Ovary (tissue), 9 donors: Measurements from ENCODE around the gene PGBD2. TPM values are rescaled to one million over a fixed set of nuclear protein-coding genes. Genes with fewer than 3 reads are reported as not detected.
"Not testable (repeated sequence)": the region's sequence is repeated elsewhere in the genome, so short reads cannot be mapped to it uniquely, and the experiment has no call there.

Experiments used
- DNase-seq, 5 donors: peaks; one replicate each; pipeline ENCODE4 v3.0.0-alpha.2; 2019 to 2020
- H3K27ac ChIP-seq, 2 donors: fragments of 200-600 bp; one replicate each; pipeline versions ENCODE4 v1.5.1 to v1.8.0; 2019 to 2022
- H3K27me3 ChIP-seq: fragments of 200-600 bp; one replicate; pipeline ENCODE4 v1.8.0; 2022
- H3K36me3 ChIP-seq: fragments of 200-600 bp; sonication (generic); one replicate; pipeline ENCODE4 v1.5.1; 2019
- H3K4me1 ChIP-seq: one replicate; pipeline ENCODE4 v1.8.1; 2013; ENCODE audit warnings: mild to moderate bottlenecking, moderate library complexity; ENCODE audit not compliant: insufficient read depth
- H3K4me3 ChIP-seq: fragments of 200-600 bp; sonication (generic); one replicate; pipeline ENCODE4 v1.5.1; 2017
- H3K9me3 ChIP-seq, 2 donors: fragments of 200-600 bp in 1 of 2; sonication (generic) in 1 of 2; one replicate each; pipeline versions ENCODE4 v1.5.1 to v1.8.1; 2013 to 2019; ENCODE audit warnings: mild to moderate bottlenecking in 1 of 2, moderate library complexity in 1 of 2
- EP300 ChIP-seq: sonication (generic); formaldehyde crosslinking; IDR thresholded peaks from one replicate; pipeline ENCODE4 v1.6.1; 2017; ENCODE audit warnings: antibody characterized with exemption
- POLR2A ChIP-seq: fragments of 450-650 bp; IDR thresholded peaks from one replicate; pipeline ENCODE4 v1.6.1; 2017; ENCODE audit warnings: antibody characterized with exemption, mild to moderate bottlenecking, moderate library complexity
- WGBS, 3 donors: extraction: QIAGEN DNeasy Blood & Tissue Kit in 1 of 3; methylation state at CpG; one replicate each; pipeline versions ENCODE4 v1.1.5 to v1.1.7; 2013 to 2017; 5-methylcytosine and 5-hydroxymethylcytosine counted together
- intact Hi-C, 4 donors: fragments of 100-400 bp; cut with DNase I; formaldehyde crosslinking; loops; one replicate each; pipeline versions ENCODE4 v1.11.0 to v1.15.1; 2022 to 2023
- polyA plus RNA-seq, 2 donors: library from polyadenylated mRNA; stranded (reverse); fragments of 200-250 nt in 1 of 2; fragments of 350-450 nt in 1 of 2; fragmentation: Illumina TruSeq in 1 of 2; extraction: RNeasy Lipid Tissue Mini Kit (QIAGEN cat#74804) in 1 of 2; gene quantifications; one replicate each; pipeline ENCODE4 v1.2.3, GENCODE V29; 2013 to 2014
- total RNA-seq, 7 donors: library from RNA; depleted of rRNA in 2 of 7; stranded (reverse); fragments of >200 nt in 2 of 7; fragmentation: NEBNext Ultra II Directional in 3 of 7; extraction: Animal tissue kit (Norgen Biotek cat#: 25700) in 3 of 7; gene quantifications; one replicate each; pipeline versions ENCODE4 v1.1.0 to v1.2.4, GENCODE V29; 2016 to 2023
- TF ChIP-seq, protein P1 (sequence below), 3 donors: fragments of 450-650 bp in 2 of 3; fragments of 200-600 bp in 1 of 3; IDR thresholded peaks; one replicate each; pipeline versions ENCODE4 v1.5.1 to v1.8.0; 2016 to 2022; ENCODE audit warnings: antibody characterized with exemption in 3 of 3, mild to moderate bottlenecking in 1 of 3
- donor health status: DM: no; HTN: no; CAD: no; lungs with moderate emphysema.
- donor health status: DM: no; HTN: no; CAD: no.
- donor health status: Bipolar disorder and iron deficiency.
- donor health status: DM: yes; HTN: yes; CAD: no.
- donor health status: DM: no; HTN: no; CAD: no.
- donor health status: DM: yes; HTN: yes; CAD: no.

Gene PGBD2
- total and polyA plus RNA-seq, 9 donors = 3.9 to 10.7 (median 7.1) TPM

DNA sequence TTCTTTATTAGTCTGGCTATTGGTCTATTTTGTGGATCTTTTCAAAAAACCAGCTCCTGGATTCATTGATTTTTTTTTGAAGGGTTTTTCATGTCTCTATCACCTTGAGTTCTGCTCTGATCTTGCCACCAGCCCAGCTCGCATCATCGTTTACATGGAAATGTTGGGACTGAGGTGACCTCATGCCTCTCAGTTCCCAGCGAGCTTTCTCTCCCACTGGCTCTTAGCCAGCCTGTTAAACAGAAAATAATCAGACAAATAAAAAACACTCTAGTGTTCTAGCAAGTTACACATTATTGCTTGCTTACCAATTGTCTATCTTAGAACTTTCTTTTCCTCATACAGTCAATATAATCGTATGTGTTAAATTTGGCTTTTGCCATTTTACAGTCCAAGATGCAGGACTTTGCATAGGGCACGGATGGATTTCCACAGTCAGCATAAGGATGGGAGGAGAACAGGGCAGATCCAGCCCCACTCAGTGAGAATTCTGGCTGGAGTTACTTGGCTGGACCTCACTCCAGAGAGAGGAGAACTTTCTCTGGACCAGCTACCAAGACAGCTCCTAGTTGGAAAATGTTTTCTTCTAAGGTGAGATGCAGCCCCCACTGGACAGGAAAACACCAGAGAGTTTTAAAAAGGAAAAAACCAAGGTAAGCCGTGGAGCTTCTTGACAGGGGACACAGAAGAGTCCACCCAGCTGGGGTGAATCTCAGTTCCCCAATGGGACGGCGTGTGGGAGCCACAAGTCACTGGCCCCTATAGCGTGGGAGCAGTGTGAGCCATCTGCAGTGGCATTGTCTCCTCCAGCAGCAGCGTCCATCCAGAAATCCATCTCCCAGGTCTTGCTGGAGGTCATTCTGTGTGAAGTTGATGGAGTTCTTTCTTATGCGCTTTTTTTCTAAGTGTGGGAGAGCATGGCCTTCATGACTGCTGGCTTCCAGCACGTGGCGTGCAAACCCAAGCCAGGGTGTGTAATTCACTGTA, 17.6 kb downstream of the PGBD2 start:
- intact Hi-C loops = no loop called here
- WGBS, 3 donors = 67 to 75% (median 75%) methylated on average over 13 of the region's 13 CpGs
- Histone ChIP-seq H3K27me3 (no peaks in the 10 kb centered on the region), H3K4me1 (no peaks in the 10 kb centered on the region), H3K36me3 (no peaks in the 10 kb centered on the region), H3K4me3 (no peak overlapping the region), H3K27ac (no peak overlapping the region), H3K9me3 (no peaks in the 10 kb centered on the region)
- DNase-seq = no peak
- TF ChIP-seq, protein P1, sequence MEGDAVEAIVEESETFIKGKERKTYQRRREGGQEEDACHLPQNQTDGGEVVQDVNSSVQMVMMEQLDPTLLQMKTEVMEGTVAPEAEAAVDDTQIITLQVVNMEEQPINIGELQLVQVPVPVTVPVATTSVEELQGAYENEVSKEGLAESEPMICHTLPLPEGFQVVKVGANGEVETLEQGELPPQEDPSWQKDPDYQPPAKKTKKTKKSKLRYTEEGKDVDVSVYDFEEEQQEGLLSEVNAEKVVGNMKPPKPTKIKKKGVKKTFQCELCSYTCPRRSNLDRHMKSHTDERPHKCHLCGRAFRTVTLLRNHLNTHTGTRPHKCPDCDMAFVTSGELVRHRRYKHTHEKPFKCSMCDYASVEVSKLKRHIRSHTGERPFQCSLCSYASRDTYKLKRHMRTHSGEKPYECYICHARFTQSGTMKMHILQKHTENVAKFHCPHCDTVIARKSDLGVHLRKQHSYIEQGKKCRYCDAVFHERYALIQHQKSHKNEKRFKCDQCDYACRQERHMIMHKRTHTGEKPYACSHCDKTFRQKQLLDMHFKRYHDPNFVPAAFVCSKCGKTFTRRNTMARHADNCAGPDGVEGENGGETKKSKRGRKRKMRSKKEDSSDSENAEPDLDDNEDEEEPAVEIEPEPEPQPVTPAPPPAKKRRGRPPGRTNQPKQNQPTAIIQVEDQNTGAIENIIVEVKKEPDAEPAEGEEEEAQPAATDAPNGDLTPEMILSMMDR (IDR thresholded peaks at IDR 0.05) = no peak
- TF ChIP-seq EP300 (no peak), POLR2A (no peak)

DNA sequence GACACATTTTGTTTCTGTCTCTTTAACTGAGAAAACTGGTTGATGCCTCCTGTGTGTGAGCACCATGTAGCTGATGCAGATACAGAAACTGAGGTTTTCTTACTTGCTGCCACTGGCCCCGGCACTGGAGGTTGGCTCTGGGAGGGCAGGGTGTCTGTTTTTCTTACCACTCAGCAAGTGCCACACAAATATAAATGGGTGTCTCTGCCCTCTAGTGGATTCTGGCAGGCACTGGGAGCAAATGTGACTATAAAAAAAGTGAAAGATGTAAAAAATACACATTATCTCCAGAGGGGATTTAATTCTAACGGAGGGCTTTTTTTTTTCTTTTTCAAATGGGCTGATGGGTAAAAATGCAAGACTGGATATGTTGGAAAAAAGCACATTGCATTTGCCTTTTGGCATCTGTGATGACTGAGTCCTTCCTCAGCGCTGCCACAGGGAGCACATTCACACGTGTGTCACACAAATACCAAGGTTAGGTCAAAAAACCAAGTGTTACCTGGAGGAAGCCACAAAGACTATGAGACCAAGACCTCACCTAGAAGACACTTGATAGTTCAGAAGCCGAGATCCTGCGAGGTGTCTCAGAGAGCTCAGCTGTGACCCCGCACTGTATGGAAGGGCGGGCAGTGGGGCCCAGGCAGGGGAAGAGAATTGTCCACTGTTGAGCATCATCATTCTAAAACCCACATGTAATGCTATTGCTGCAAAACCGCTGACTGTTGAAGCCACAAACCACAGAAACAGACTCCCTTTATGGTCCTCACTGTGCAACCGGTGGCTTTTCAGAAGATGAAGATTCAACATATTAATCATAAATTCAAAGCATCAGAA, 18.9 kb downstream of the PGBD2 start:
- no peaks in the 10 kb centered on the region for H3K4me1 ChIP-seq
- no peak for DNase-seq
- no peak overlapping the region for H3K4me3 ChIP-seq
- H3K27me3 ChIP-seq = no peaks in the 10 kb centered on the region
- intact Hi-C loops = no loop called here
- TF ChIP-seq POLR2A = no peak
- TF ChIP-seq, protein P1 (IDR thresholded peaks at IDR 0.05) = peak in 2 of 3 donors; percentile 17 to 39
- no peaks in the 10 kb centered on the region for H3K9me3 ChIP-seq
- no peak overlapping the region for H3K27ac ChIP-seq
- 69 to 77% (median 70%) methylated on average over 10 of the region's 10 CpGs for WGBS, 3 donors
- H3K36me3 ChIP-seq = no peaks in the 10 kb centered on the region

DNA sequence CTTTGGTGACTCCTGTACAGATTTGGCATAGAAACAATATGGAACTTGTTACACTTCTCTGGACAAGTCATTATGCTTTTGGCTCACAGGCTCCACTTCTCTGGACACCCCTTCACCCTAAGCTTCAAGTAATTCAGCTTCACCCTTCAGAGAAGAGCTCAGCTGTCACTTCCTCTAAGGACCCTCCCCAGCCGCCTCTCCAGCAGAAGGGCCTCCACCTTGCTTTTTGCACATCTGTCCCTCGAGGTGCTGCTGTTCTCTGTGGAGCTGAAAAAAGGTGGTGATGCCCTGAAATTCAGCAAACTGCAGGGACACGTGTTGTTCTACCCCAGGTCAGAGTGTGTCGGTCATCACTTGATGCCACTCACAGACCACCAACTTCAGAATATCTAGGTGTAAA, 19.8 kb downstream of the PGBD2 start:
- WGBS, 3 donors = 87 to 92% (median 89%) methylated on average over 4 of the region's 4 CpGs
- H3K4me3 ChIP-seq = not testable (repeated sequence)

DNA sequence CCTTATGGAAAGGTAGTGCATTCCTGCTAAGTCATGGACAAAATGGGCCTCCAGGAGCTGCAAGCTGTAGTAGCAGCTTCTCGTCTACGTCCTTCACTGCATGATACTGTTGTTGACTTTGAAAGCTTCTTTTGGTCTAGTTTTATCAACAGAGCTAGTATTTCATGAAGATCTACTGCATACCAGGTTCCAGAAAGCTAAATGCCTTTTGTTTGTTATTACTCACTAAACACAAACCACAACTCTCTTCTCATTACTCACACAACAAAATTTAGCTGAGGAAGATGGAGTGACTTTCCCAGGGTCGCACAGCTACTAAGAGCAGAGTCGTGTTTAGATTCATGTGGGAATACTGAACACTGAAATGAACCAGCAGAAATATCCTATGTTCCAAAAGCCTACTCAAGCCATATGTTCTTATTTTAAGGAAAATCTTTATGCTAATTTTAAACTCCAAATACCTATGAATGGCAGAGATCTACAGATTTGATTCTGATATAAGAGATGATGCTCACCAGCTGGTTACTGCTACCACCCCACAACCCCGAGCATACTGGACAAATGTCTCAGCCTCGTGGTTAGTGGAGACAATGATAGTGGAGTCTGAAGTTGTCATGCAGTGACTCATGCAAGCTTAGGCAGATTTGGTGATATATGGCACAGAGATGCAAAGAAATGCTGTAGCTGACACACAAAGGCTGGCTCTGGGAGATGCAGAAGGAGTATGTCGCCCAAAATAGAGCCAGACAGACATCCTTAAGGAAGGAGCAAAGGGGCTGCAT, 20.6 kb downstream of the PGBD2 start:
- Histone ChIP-seq H3K27ac (no peak overlapping the region), H3K4me1 (no peaks in the 10 kb centered on the region), H3K36me3 (no peaks in the 10 kb centered on the region), H3K27me3 (no peaks in the 10 kb centered on the region), H3K9me3 (no peaks in the 10 kb centered on the region), H3K4me3 (no peak overlapping the region)
- 56 to 71% (median 63%) methylated on average over 7 of the region's 7 CpGs for WGBS, 3 donors
- no peak for DNase-seq
- intact Hi-C loops = no loop called here
- TF ChIP-seq, protein P1 (IDR thresholded peaks at IDR 0.05) = no peak
- TF ChIP-seq EP300 (no peak), POLR2A (no peak)

More for the DNA sequence above, 19.8 kb downstream of the PGBD2 start:
- H3K36me3 ChIP-seq, H3K9me3 ChIP-seq, intact Hi-C loops, H3K4me1 ChIP-seq, H3K27me3 ChIP-seq, DNase-seq, H3K27ac ChIP-seq: not testable (repeated sequence)

DNA sequence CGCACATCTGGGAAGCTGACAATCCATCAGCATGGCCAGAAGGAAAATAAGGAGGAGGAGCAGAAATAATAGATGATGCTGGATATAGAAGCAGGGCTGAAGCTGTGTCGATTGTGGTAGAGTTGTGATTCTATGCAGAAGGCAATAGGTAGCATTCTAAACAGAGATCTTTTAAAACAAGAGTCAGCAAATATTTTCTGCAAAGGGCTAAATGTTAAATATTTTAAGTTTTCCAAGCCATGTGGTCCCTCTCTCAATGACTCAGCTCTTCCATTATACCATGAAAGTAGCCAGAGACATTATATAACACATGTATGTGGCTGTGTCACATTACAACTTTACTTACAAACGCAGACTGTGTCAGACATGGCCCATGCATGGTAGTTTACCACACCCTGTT, 21.2 kb downstream of the PGBD2 start:
- H3K27me3 ChIP-seq, H3K27ac ChIP-seq, H3K9me3 ChIP-seq, H3K4me3 ChIP-seq, intact Hi-C loops, H3K4me1 ChIP-seq, DNase-seq, H3K36me3 ChIP-seq: not testable (repeated sequence)
- 62 to 74% (median 64%) methylated on average over 3 of the region's 3 CpGs for WGBS, 3 donors

DNA sequence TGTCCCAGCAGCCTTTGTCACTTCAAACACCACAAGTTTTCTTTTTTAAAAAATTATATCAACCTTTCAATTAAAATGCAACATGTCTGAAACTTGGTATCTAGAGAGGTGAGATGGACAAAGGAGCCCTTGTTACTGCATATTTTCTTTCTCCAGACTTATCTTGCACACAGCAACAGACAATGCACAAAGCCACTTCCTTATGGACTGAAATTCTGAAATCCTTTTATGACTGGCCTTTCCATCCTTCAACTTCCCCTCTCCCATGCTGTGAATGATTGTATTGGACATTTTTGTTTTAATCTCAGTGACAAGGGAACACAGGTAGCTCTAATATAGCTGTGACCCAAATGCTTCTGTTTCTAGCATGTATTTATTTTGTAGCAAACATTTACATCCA, 22.1 kb downstream of the PGBD2 start:
- H3K36me3 ChIP-seq, intact Hi-C loops, DNase-seq, H3K4me3 ChIP-seq, H3K27me3 ChIP-seq, H3K4me1 ChIP-seq, H3K27ac ChIP-seq, H3K9me3 ChIP-seq: not testable (repeated sequence)

DNA sequence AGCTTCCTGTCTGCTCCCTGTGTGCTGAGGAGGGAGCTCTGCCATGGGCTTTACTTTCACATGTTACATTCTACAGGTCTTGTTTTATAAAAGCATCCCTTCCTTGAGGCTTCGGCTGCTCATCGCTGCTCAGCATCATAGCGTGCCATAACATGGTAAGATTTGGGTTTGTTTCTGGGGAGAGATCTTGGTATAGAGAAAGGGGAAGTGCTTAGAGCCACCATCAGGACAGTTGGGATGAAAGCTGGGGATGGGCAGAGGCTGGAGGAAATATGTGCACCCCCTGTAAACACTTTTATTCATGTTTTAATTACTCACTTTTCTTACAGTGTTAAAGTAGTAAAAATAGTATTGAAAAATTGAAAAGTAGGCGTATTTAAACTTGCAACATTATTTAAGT, 24.0 kb downstream of the PGBD2 start:
- H3K36me3 ChIP-seq, H3K27me3 ChIP-seq, H3K4me3 ChIP-seq, DNase-seq, H3K4me1 ChIP-seq, H3K27ac ChIP-seq, H3K9me3 ChIP-seq, intact Hi-C loops: not testable (repeated sequence)
- WGBS, 3 donors = 94 to 98% (median 96%) methylated on average over 4 of the region's 4 CpGs
